GM18499 (cell line): Measurements from ENCODE around the gene TANC1.
"Not testable (repeated sequence)": the region's sequence is repeated elsewhere in the genome, so short reads cannot be mapped to it uniquely, and the experiment has no call there.

ENCODE experiments used
- ATAC-seq: cut with Tn5 transposase; IDR thresholded peaks from one replicate; pipeline ENCODE4 v1.9.1; 2021; ENCODE audit warnings: moderate number of reproducible peaks; ENCODE audit not compliant: insufficient read depth, unreplicated experiment

The TANC1 gene

GRCh38 chr2:159131267-159131913 lies 162.9 kb downstream of the TANC1 start:
- ATAC-seq = no peak

GRCh38 chr2:159131914-159132281 lies 163.5 kb downstream of the TANC1 start:
- ATAC-seq = no peak

GRCh38 chr2:159133797-159134196 lies 165.4 kb downstream of the TANC1 start:
- ATAC-seq = no peak

GRCh38 chr2:159134979-159135378 lies 166.5 kb downstream of the TANC1 start:
- no peak for ATAC-seq

GRCh38 chr2:159136391-159136790 lies 168.0 kb downstream of the TANC1 start:
- no peak for ATAC-seq

- no peak for ATAC-seq
These were observed 169.2 kb downstream of the TANC1 start for GRCh38 chr2:159137511-159138241.

- ATAC-seq = no peak
These were observed 170.3 kb downstream of the TANC1 start for GRCh38 chr2:159138642-159139182.

- ATAC-seq = no peak
These were observed 170.9 kb downstream of the TANC1 start for GRCh38 chr2:159139216-159139933.

- no peak for ATAC-seq
These were observed 171.8 kb downstream of the TANC1 start for GRCh38 chr2:159140070-159140769.

- ATAC-seq = not testable (repeated sequence)
These were observed 172.4 kb downstream of the TANC1 start for GRCh38 chr2:159140821-159141220.

- ATAC-seq = no peak
These were observed 176.6 kb downstream of the TANC1 start for GRCh38 chr2:159144776-159145614.

GRCh38 chr2:159145745-159146354 lies 177.4 kb downstream of the TANC1 start:
- ATAC-seq = no peak

- no peak for ATAC-seq
These were observed 178.7 kb downstream of the TANC1 start for GRCh38 chr2:159146996-159147666.

- no peak for ATAC-seq
These were observed 179.2 kb downstream of the TANC1 start for GRCh38 chr2:159147690-159148089.

- ATAC-seq = no peak
These were observed 180.5 kb downstream of the TANC1 start for GRCh38 chr2:159148901-159149300.

- no peak for ATAC-seq
These were observed 181.3 kb downstream of the TANC1 start for GRCh38 chr2:159149747-159150146.

- no peak for ATAC-seq
These were observed 181.9 kb downstream of the TANC1 start for GRCh38 chr2:159150280-159150746.
